K562 (cell line): ENCODE data around the gene MMP17. TPM values are rescaled to one million over a fixed set of nuclear protein-coding genes. Genes with fewer than 3 reads are reported as not detected.
A peak's percentile ranks its signal among the peaks of the same experiment; 100 is the strongest.

Experiments used
- ATAC-seq: fragments of 200-7000 bp; cut with Tn5 transposase; 3 replicates; pipeline ENCODE4 v1.9.1; 2020; ENCODE audit warnings: moderate library complexity
- BruUV-seq: library from RNA; stranded (reverse); fragments of 400-500 nt; replicated peaks from 2 replicates; lab custom pipeline; 2021; lab: Mats Ljungman, UMichigan
- CTCF ChIA-PET: fragments of 300-600 bp; formaldehyde crosslinking; extraction: SDS; loops from one replicate; lab custom pipeline; 2021; ENCODE audit warnings: low intra/inter-chr PET ratio; lab: Yijun Ruan, JAX
- POLR2A ChIA-PET: fragments of 300-600, 350-650 bp; sonication (Branson Sonifier 250); formaldehyde crosslinking; extraction: SDS; loops from one replicate; lab custom pipeline; 2021; ENCODE audit warnings: antibody characterized with exemption, inconsistent platforms; lab: Yijun Ruan, JAX
- DNase-seq, 4 experiments: peaks; one replicate each; pipeline versions ENCODE4 v3.0.0 to v3.0.0-alpha.2; 2011 to 2018; ENCODE audit warnings: low spot score in 3 of 4, mixed read lengths in 3 of 4; ENCODE audit errors: extremely low read depth in 1 of 4
- FAIRE-seq: peaks from 2 replicates; lab custom pipeline; 2011; peaks lifted over from hg19 to GRCh38; lab: Jason Lieb, UNC
- H2AFZ ChIP-seq: 2 replicates; pipeline ENCODE4 v1.6.0; 2011; ENCODE audit warnings: low read depth, low read length, control low read depth, inconsistent platforms
- H3K27ac ChIP-seq: fragments of 200-600 bp; 3 replicates; pipeline ENCODE4 v1.8.0; 2011; ENCODE audit warnings: low read depth, mild to moderate bottlenecking, control low read depth, inconsistent platforms, low read length, moderate library complexity, mixed read lengths; ENCODE audit errors: extremely low read depth
- H3K27me3 ChIP-seq, 2 experiments: fragments of 300-600 bp in 1 of 2; 2 replicates in 1 of 2; 3 replicates in 1 of 2; pipeline versions ENCODE4 v1.6.0 to v1.8.0; 2011; ENCODE audit warnings: inconsistent platforms in 2 of 2, low read length in 2 of 2, mild to moderate bottlenecking in 1 of 2, mixed read lengths in 1 of 2, moderate library complexity in 1 of 2; ENCODE audit not compliant: control insufficient read depth in 2 of 2, insufficient read depth in 2 of 2
- H3K36me3 ChIP-seq: fragments of 300-600 bp; 3 replicates; pipeline ENCODE4 v1.8.0; 2011; ENCODE audit warnings: mild to moderate bottlenecking, low read length, inconsistent platforms; ENCODE audit not compliant: control insufficient read depth, insufficient read depth
- H3K4me1 ChIP-seq, 2 experiments: fragments of 200-600 bp in 1 of 2; replicated peaks in 1 of 2; 2 replicates in 1 of 2; 3 replicates in 1 of 2; pipeline versions ENCODE4 v1.5.1 to v1.8.0; 2011; ENCODE audit warnings: inconsistent platforms in 2 of 2, low read length in 2 of 2, mild to moderate bottlenecking in 1 of 2, mixed read lengths in 1 of 2, moderate library complexity in 1 of 2; ENCODE audit not compliant: control insufficient read depth in 2 of 2, insufficient read depth in 2 of 2
- H3K4me2 ChIP-seq: 2 replicates; pipeline ENCODE4 v1.6.1; 2011; ENCODE audit warnings: low read length, control low read depth, inconsistent platforms, mixed read lengths; ENCODE audit not compliant: insufficient read depth
- H3K4me3 ChIP-seq: fragments of 200-600 bp; sonication (generic), shearing (Covaris generic); 2 replicates; pipeline ENCODE4 v1.5.1; 2016; ENCODE audit warnings: control low read depth, inconsistent platforms
- H3K79me2 ChIP-seq: fragments of 200-600 bp; 3 replicates; pipeline ENCODE4 v1.8.0; 2011; ENCODE audit warnings: low read length, inconsistent platforms; ENCODE audit not compliant: control insufficient read depth, insufficient read depth
- H3K9ac ChIP-seq, 2 experiments: 2 replicates each; pipeline versions ENCODE4 v1.6.0 to v1.6.1; 2011; ENCODE audit warnings: low read depth in 2 of 2, low read length in 2 of 2, control low read depth in 1 of 2, inconsistent platforms in 1 of 2, mild to moderate bottlenecking in 1 of 2, mixed read lengths in 1 of 2; ENCODE audit not compliant: insufficient read depth in 1 of 2
- H3K9me1 ChIP-seq: one replicate; pipeline ENCODE4 v1.6.0; 2011; ENCODE audit warnings: inconsistent platforms, mild to moderate bottlenecking, low read length, moderate library complexity; ENCODE audit not compliant: control insufficient read depth, insufficient read depth
- H3K9me3 ChIP-seq: replicated peaks from 2 replicates; pipeline ENCODE4 v1.5.1; 2011; ENCODE audit warnings: low read depth, low read length, inconsistent platforms; ENCODE audit not compliant: control insufficient read depth, insufficient read depth
- H4K20me1 ChIP-seq: replicated peaks from 2 replicates; pipeline ENCODE4 v1.6.1; 2011; ENCODE audit warnings: low read length, inconsistent platforms, mixed read lengths; ENCODE audit not compliant: control insufficient read depth, insufficient read depth
- U2AF2 ChIP-seq: fragments of 200-400 bp; formaldehyde crosslinking; optimal IDR thresholded peaks from 2 replicates; pipeline ENCODE3; 2017; ENCODE audit warnings: low read depth, mild to moderate bottlenecking, low read length
- WGBS: fragments of 100-300 bp; shearing (Covaris generic); methylation state at CpG from one replicate; pipeline ENCODE4 v1.1.6; 2016; ENCODE audit warnings: low coverage, mixed read lengths; ENCODE audit not compliant: insufficient coverage; ENCODE audit errors: missing lambda C conversion rate; 5-methylcytosine and 5-hydroxymethylcytosine counted together
- in situ Hi-C: fragments of 300-500 bp; cut with MboI; formaldehyde crosslinking; loops from 4 replicates; pipeline ENCODE4 v1.15.0; 2018; ENCODE audit warnings: inconsistent platforms, mixed read lengths
- intact Hi-C: fragments of 100-400 bp; cut with micrococcal nuclease; formaldehyde crosslinking; loops from 2 replicates; pipeline ENCODE4 v1.14.2; 2022
- polyA plus RNA-seq, 8 experiments: library from polyadenylated mRNA; depleted of rRNA in 4 of 8; stranded (reverse) in 5 of 8; unstranded in 3 of 8; fragments of >200 nt; fragmentation: Nextera tagmentation in 2 of 8; fragmentation: Illumina TruSeq in 1 of 8; extraction: Ambion mirVana in 2 of 8; extraction: Trizol in 1 of 8; gene quantifications; 2 replicates each; pipeline versions ENCODE4 v1.2.1 to v1.2.3, GENCODE V29; 2011 to 2014; ENCODE audit warnings: inconsistent platforms in 1 of 8, missing spikeins in 1 of 8
- total RNA-seq, 7 experiments: library from RNA; depleted of rRNA in 6 of 7; stranded (reverse); fragments of >200 nt in 6 of 7; fragmentation: Illumina TruSeq in 2 of 7; extraction: Trizol in 2 of 7; gene quantifications; 2 replicates each; pipeline versions ENCODE4 v1.2.1 to v1.2.3, GENCODE V29; 2011 to 2021; ENCODE audit warnings: low replicate concordance in 1 of 7

The MMP17 gene
- total and polyA plus RNA-seq, 9 of the 15 experiments (the other 6 are each of a cell fraction or from before 2014, with no cell fraction given), result 1.1 to 21.2 (median 17.1) TPM; not detected in 2

DNA sequence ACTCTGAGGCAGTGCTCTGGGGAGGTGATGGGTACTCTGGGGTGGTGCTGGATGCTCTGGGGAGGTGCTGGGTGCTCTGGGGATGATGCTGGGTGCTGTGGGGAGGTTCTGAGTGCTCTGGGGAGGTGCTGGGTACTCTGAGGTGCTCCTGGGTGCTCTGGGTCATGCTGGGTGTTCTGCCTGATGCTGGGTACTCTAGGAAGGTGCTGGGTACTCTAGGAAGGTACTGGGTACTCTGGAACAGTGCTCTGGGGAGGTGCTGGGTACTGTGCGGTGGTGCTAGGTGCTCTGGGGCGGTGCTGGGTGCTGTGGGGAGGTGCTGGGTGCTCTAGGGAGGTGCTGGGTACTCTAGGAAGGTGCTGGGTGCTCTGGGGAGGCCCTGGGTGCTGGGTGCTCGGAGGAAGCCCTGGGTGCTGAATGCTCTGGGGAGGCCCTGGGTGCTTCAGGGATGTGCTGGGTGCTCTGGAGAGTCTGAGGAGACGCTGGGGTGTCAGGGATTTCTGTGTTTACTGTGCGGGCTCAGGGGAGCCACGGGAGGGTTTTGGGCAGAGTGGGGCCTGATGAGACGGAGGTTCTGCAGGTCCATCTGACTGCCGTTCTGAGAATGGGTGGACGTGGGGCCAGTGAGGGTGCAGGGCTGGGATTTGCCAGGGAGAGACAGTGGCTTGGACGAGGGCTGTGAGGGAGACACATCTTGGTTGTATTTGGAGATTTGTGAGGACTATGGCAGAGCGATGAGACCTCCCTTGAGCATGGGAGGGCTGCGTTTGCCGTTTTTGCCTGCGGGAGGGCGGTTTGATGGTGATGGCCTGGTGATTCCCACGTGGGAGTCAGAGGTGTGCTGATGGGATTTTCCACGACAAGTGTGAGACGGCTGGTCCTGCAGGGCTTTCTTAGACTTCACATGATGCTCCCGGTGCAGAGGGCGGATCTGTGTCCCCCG is 30.0 kb downstream of the MMP17 start:
- H3K27me3 ChIP-seq, result no peaks in the 10 kb centered on the region
- TF ChIP-seq U2AF2, result no peak
- 61% methylated on average over 19 of the region's 21 CpGs for WGBS
- in situ Hi-C loops, result no loop called here
- H3K4me3 ChIP-seq, result no peak overlapping the region
- H3K9me3 ChIP-seq, result no peaks in the 10 kb centered on the region
- peaks cover 26 to 64% of the 10 kb centered on the region in 2 experiments; a peak in 4 of 5 replicates for H3K4me1 ChIP-seq
- H3K4me2 ChIP-seq, result no peak overlapping the region
- H3K27ac ChIP-seq, result no peak overlapping the region
- DNase-seq, result no peak
- ChIA-PET CTCF (no interaction called here), POLR2A (no interaction called here)
- FAIRE-seq, result no peak
- H3K9ac ChIP-seq, result peak overlapping the region in 1 of 2 experiments; percentile 26; a peak in 1 of 4 replicates
- H3K9me1 ChIP-seq, result no peaks in the 10 kb centered on the region
- H4K20me1 ChIP-seq, result no peaks in the 10 kb centered on the region
- no peak for ATAC-seq
- no peaks in the 10 kb centered on the region for H3K36me3 ChIP-seq
- H2AFZ ChIP-seq, result no peak overlapping the region
- H3K79me2 ChIP-seq, result no peaks in the 10 kb centered on the region
- no TSS peak for BruUV-seq
- intact Hi-C loops, result no loop called here
